Left ventricle myocardium inferior (tissue), 1 donor: ENCODE data around the gene HARS1. TPM values are rescaled to one million over a fixed set of nuclear protein-coding genes. Genes with fewer than 3 reads are reported as not detected.
A peak's percentile ranks its signal among the peaks of the same experiment; 100 is the strongest.

Experiments
- DNase-seq: peaks from one replicate; pipeline ENCODE4 v3.0.0-alpha.2; 2020
- H3K27ac ChIP-seq: fragments of 200-600 bp; replicated peaks from 2 replicates; pipeline ENCODE4 v1.8.0; 2021
- H3K27me3 ChIP-seq: fragments of 200-600 bp; 2 replicates; pipeline ENCODE4 v1.8.0; 2021; ENCODE audit warnings: low read depth
- H3K36me3 ChIP-seq: fragments of 200-600 bp; 2 replicates; pipeline ENCODE4 v1.8.0; 2021
- H3K4me1 ChIP-seq: fragments of 200-600 bp; 2 replicates; pipeline ENCODE4 v1.8.0; 2021
- H3K4me3 ChIP-seq: fragments of 200-600 bp; 2 replicates; pipeline ENCODE4 v1.8.0; 2021; ENCODE audit warnings: mild to moderate bottlenecking, moderate library complexity
- H3K9me3 ChIP-seq: fragments of 200-600 bp; replicated peaks from 2 replicates; pipeline ENCODE4 v1.8.0; 2021
- intact Hi-C: fragments of 100-400 bp; cut with micrococcal nuclease; formaldehyde crosslinking; loops from one replicate; pipeline ENCODE4 v1.11.0; 2022
- long read RNA-seq: library from polyadenylated mRNA; unstranded; transcript quantifications from one replicate; pipeline ENCODE4 v2.0.0, GENCODE V29; 2021
- total RNA-seq: library from RNA; stranded (reverse); fragmentation: NEBNext Ultra II Directional; extraction: Animal tissue kit (Norgen Biotek cat#: 25700); gene quantifications from one replicate; pipeline ENCODE4 v1.2.1, GENCODE V29; 2021
- TF ChIP-seq, protein P1 (sequence below): fragments of 200-600 bp; IDR thresholded peaks from 2 replicates; pipeline ENCODE4 v1.8.0; 2021; ENCODE audit warnings: antibody characterized with exemption, mild to moderate bottlenecking, borderline replicate concordance
- donor health status: DM: no; HTN: yes; CAD: no; lungs with severe emphysema.

Gene HARS1, protein sequence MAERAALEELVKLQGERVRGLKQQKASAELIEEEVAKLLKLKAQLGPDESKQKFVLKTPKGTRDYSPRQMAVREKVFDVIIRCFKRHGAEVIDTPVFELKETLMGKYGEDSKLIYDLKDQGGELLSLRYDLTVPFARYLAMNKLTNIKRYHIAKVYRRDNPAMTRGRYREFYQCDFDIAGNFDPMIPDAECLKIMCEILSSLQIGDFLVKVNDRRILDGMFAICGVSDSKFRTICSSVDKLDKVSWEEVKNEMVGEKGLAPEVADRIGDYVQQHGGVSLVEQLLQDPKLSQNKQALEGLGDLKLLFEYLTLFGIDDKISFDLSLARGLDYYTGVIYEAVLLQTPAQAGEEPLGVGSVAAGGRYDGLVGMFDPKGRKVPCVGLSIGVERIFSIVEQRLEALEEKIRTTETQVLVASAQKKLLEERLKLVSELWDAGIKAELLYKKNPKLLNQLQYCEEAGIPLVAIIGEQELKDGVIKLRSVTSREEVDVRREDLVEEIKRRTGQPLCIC
- 38.7 TPM for total RNA-seq
- long read RNA-seq, transcript HARS-215 (13 exons, 1,945 nt): major isoform, 64 of 73 reads
- long read RNA-seq, partial matches to known transcripts: 2 of 73 reads
- long read RNA-seq, other reads (novel, unspliced or antisense): 4 of 73 reads

DNA sequence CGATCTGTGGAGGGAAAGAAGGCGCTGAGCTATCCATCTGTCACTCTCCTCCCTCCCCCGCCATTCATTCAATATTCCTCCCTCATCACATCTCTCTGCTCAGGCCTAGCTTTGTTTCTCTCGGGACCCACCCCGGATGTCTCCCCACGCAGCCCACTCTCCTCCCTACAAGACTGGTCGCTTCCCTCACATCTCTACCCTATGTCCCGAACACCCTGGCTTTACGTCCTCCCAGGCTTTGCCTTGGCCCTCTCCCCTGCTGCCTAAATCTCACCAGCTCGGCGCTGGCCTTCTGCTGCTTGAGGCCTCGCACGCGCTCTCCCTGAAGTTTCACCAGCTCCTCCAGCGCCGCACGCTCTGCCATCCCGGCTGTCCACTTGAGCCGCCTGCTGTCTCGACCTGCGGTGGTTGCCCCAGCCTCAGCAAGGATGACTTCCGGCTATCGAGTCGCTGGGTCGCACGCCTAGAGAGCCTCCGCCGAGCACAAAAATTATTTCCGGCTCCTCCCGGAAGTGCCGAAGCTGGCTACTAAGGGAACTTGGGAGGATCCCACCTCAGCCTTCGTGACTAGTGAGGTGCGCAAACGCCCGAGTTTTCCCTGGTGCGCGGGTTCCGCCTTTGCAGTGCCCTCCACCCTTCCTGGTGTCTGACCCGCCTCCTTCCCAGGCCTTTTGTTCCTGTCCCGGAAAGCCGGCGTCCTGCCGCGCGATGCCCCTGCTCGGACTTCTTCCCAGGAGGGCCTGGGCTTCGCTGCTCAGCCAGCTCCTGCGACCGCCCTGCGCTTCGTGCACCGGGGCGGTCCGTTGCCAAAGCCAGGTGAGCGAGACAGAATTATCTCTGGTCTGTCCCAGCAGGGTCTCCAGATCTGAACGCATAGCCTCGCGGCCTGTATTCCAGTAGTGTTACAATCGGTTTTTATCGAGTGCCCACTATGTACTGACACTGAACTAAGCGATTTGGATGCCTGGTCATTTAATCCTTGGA lies at the start of gene HARS1, which contains the start of gene HARS2:
TSS of gene HARS1 (minus strand) at position 430 of the 984 bp plus-strand sequence. CDS start at position 364, 66 bp downstream.
TSS of gene HARS2 (plus strand) at position 515 of the 984 bp plus-strand sequence. CDS start at position 709, 194 bp downstream.
- intact Hi-C loops: no loop called here
- peak; percentile 89 for DNase-seq

DNA sequence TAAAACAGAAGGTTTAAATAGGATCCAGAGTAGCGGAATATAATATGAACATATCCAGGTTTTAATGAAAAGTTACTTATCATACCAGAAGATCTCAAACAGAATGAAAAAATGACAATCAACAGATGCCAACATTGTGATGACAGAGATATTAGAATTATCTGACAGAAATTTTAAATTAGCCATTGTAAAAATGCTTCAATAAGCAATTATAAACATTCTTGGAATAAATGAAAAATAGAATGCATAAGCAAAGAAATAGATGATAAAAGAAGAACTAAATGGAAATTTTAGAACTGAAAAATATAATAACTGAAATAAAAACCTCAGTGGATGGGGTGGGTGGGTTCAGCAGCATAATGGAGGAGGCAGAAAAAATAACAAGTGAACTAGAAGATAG lies 46.3 kb upstream of the HARS1 start:
- intact Hi-C loops: no loop called here
- Histone ChIP-seq H3K27me3 (peaks cover 72% of the 10 kb centered on the region), H3K9me3 (peaks cover 30% of the 10 kb centered on the region), H3K4me1 (no peaks in the 10 kb centered on the region), H3K27ac (no peak overlapping the region), H3K36me3 (no peaks in the 10 kb centered on the region), H3K4me3 (no peak overlapping the region)
- DNase-seq: no peak
- TF ChIP-seq, protein P1, sequence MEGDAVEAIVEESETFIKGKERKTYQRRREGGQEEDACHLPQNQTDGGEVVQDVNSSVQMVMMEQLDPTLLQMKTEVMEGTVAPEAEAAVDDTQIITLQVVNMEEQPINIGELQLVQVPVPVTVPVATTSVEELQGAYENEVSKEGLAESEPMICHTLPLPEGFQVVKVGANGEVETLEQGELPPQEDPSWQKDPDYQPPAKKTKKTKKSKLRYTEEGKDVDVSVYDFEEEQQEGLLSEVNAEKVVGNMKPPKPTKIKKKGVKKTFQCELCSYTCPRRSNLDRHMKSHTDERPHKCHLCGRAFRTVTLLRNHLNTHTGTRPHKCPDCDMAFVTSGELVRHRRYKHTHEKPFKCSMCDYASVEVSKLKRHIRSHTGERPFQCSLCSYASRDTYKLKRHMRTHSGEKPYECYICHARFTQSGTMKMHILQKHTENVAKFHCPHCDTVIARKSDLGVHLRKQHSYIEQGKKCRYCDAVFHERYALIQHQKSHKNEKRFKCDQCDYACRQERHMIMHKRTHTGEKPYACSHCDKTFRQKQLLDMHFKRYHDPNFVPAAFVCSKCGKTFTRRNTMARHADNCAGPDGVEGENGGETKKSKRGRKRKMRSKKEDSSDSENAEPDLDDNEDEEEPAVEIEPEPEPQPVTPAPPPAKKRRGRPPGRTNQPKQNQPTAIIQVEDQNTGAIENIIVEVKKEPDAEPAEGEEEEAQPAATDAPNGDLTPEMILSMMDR: no peak

More for the DNA sequence above, at the start of gene HARS1, which contains the start of gene HARS2:
- H3K36me3 ChIP-seq: peaks cover 50% of the 10 kb centered on the region
- H3K27ac ChIP-seq: peak within 1 kb of the TSS; percentile 89
- no peaks in the 10 kb centered on the region for H3K9me3 ChIP-seq
- TF ChIP-seq, protein P1: peak; percentile 13
- H3K4me1 ChIP-seq: peaks cover 53% of the 10 kb centered on the region
- no peaks in the 10 kb centered on the region for H3K27me3 ChIP-seq
- peak within 1 kb of the TSS; percentile 87 for H3K4me3 ChIP-seq

DNA sequence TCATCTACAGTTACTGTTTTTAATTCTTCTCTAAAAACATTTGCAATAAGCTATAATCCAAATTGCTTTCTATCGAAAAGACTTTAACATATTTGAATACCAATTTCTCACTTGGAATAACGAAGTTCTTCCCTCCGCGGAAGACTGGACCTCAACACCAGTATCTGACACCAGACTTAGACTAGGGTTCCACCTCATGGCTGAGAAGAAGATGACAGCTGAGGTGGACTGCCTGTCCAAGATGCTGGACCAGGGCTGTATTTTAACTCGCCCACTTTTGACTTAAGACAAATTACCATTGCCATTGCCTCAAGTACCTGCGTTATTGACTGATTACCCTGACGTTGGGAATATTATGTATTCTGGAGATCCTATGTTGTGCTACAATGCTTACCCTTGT lies 43.2 kb upstream of the HARS1 start:
- no peaks in the 10 kb centered on the region for H3K4me1 ChIP-seq
- peaks cover 13% of the 10 kb centered on the region for H3K9me3 ChIP-seq
- H3K27ac ChIP-seq: no peak overlapping the region
- intact Hi-C loops: no loop called here
- no peak overlapping the region for H3K4me3 ChIP-seq
- TF ChIP-seq, protein P1: peak; percentile 64
- DNase-seq: no peak
- no peaks in the 10 kb centered on the region for H3K36me3 ChIP-seq
- H3K27me3 ChIP-seq: peaks cover 83% of the 10 kb centered on the region

DNA sequence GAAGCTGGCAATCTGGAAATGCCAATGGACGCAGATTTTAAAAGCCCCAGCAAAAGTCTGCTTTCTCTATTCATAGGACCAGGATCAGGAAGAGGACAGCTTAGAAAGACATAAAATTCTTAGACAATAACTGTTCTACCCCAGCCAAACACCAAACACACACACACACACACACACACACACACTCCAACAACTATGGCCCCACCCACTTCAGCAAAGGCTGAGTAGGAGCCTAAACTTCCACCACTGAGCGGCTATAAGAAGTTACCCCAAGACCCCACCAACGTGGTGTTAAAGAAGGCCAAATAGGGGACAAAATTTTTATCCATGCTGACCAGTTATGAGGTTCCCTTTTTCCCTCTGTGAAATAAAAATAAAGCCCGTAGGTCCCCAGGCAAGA lies 41.9 kb upstream of the HARS1 start:
- no peak for DNase-seq
- H3K4me1 ChIP-seq: no peaks in the 10 kb centered on the region
- intact Hi-C loops: no loop called here
- no peak overlapping the region for H3K27ac ChIP-seq
- H3K27me3 ChIP-seq: peaks cover 84% of the 10 kb centered on the region
- H3K4me3 ChIP-seq: no peak overlapping the region
- H3K9me3 ChIP-seq: peaks cover 7% of the 10 kb centered on the region
- H3K36me3 ChIP-seq: no peaks in the 10 kb centered on the region
- TF ChIP-seq, protein P1: no peak
